ENCODE data around the gene ACBD7. TPM values are rescaled to one million over a fixed set of nuclear protein-coding genes. Genes with fewer than 3 reads are reported as not detected.

Gene ACBD7
- total RNA-seq = 1 to 10 TPM in 1 of 4 donors, under 1 TPM in 1, not detected in 2; 0.70 to 1.1 TPM

DNA sequence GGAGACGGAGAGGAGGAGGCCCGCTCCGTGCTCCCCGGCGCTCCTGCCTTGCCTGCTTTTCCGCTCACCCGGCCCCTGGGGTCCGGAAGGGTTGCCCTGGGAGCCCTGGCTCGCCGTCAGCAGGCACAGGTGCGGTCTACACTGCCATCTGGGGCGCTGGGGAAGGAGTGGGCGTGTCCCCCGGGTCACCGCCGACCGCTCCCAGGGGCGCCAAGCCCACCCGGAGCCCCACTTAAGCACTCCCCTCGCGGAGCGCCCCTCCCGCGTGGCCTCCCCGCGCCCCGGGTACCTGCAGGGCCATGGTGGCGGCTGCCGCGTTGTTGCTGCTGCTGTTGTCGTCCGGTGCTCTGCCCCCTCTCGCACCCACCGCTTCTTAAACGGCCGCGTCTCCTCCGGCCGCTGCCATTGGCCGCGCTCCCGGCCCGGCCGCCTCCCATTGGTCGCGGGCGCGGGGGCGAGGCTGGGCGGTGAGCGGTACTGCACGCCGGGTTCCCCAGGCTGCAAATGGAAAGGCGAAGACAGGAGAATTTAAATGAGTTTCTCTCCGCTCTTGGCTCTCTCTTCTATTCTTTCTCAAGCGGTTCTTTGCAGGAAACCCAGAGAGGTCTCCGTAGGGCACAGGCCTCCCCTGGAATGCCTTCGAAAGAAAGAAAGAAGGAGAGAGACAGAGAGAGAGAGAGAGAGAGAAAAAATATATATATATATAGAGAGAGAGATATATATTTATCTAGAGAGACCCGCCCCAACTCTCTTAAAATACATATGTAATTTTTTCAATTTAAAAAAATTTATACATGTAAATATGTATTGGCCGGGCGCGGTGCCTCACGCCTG is at the start of gene ACBD7:
Gene ACBD7 (minus strand): TSS at position 349 of the 834 bp plus-strand sequence. CDS start 48 bp downstream, at position 301.
- H3K36me3 ChIP-seq = no peaks in the 10 kb centered on the region
- H3K4me1 ChIP-seq = peaks cover 0 to 5% (median 0%) of the 10 kb centered on the region in 4 donors
- peak; percentile 81 to 89 (median 86) for DNase-seq
- no peaks in the 10 kb centered on the region for H3K27me3 ChIP-seq
- H3K9me3 ChIP-seq = no peaks in the 10 kb centered on the region
- TF ChIP-seq, protein P1, sequence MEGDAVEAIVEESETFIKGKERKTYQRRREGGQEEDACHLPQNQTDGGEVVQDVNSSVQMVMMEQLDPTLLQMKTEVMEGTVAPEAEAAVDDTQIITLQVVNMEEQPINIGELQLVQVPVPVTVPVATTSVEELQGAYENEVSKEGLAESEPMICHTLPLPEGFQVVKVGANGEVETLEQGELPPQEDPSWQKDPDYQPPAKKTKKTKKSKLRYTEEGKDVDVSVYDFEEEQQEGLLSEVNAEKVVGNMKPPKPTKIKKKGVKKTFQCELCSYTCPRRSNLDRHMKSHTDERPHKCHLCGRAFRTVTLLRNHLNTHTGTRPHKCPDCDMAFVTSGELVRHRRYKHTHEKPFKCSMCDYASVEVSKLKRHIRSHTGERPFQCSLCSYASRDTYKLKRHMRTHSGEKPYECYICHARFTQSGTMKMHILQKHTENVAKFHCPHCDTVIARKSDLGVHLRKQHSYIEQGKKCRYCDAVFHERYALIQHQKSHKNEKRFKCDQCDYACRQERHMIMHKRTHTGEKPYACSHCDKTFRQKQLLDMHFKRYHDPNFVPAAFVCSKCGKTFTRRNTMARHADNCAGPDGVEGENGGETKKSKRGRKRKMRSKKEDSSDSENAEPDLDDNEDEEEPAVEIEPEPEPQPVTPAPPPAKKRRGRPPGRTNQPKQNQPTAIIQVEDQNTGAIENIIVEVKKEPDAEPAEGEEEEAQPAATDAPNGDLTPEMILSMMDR (IDR thresholded peaks at IDR 0.05) = peak; percentile 18 to 70 (median 59)
- no peak for TF ChIP-seq POLR2A (IDR thresholded peaks at IDR 0.05)
- peak within 1 kb of the TSS in 1 of 4 donors; percentile 50 for H3K27ac ChIP-seq
- peak within 1 kb of the TSS; percentile 38 to 63 (median 61) for H3K4me3 ChIP-seq

DNA sequence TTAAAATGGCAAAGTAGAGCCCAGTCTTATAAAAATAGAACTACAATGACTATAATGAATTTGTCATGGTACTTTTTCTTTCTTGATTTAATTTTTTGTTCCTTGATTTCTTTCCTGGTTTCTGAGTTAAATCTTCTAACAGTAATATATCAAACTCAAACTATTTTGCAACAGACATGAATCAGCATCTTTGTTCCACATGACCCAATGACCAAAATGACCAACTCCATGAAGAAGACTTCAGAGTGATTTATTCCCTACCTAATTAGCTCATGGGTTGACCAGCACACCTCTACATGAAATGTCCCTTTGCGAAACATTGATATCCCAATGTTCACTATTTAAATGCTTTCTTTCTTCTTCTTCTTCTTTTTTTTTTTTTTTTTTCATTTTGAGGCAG is 49.1 kb upstream of the ACBD7 start:
- Histone ChIP-seq H3K4me1 (no peaks in the 10 kb centered on the region), H3K9me3 (no peaks in the 10 kb centered on the region), H3K27me3 (no peaks in the 10 kb centered on the region), H3K4me3 (no peak overlapping the region), H3K27ac (no peak overlapping the region), H3K36me3 (peaks cover 0 to 30% (median 0%) of the 10 kb centered on the region in 3 donors)
- TF ChIP-seq, protein P1 (IDR thresholded peaks at IDR 0.05) = no peak
- no peak for TF ChIP-seq POLR2A (IDR thresholded peaks at IDR 0.05)
- DNase-seq = no peak

DNA sequence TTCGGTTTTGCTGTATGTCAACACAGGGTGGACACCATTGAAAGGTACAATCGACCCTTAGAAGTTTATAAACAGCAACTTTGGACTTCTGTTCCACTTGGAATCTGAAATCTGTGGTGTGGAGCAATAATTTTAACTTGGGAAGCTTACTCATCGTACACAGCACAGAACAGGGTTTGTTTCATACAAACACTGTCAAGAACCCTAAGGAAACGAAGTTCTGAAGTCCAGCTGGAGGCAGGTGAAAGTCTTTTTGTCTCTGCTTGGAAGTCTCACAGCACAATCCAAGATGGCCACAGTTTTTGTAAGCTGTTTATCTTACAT is 48.4 kb upstream of the ACBD7 start:
- H3K4me3 ChIP-seq = no peak overlapping the region
- H3K9me3 ChIP-seq = no peaks in the 10 kb centered on the region
- H3K27me3 ChIP-seq = no peaks in the 10 kb centered on the region
- no peak overlapping the region for H3K27ac ChIP-seq
- TF ChIP-seq, protein P1 (IDR thresholded peaks at IDR 0.05) = no peak
- no peak for TF ChIP-seq POLR2A (IDR thresholded peaks at IDR 0.05)
- H3K4me1 ChIP-seq = no peaks in the 10 kb centered on the region
- DNase-seq = no peak
- H3K36me3 ChIP-seq = peaks cover 0 to 36% (median 0%) of the 10 kb centered on the region in 3 donors

DNA sequence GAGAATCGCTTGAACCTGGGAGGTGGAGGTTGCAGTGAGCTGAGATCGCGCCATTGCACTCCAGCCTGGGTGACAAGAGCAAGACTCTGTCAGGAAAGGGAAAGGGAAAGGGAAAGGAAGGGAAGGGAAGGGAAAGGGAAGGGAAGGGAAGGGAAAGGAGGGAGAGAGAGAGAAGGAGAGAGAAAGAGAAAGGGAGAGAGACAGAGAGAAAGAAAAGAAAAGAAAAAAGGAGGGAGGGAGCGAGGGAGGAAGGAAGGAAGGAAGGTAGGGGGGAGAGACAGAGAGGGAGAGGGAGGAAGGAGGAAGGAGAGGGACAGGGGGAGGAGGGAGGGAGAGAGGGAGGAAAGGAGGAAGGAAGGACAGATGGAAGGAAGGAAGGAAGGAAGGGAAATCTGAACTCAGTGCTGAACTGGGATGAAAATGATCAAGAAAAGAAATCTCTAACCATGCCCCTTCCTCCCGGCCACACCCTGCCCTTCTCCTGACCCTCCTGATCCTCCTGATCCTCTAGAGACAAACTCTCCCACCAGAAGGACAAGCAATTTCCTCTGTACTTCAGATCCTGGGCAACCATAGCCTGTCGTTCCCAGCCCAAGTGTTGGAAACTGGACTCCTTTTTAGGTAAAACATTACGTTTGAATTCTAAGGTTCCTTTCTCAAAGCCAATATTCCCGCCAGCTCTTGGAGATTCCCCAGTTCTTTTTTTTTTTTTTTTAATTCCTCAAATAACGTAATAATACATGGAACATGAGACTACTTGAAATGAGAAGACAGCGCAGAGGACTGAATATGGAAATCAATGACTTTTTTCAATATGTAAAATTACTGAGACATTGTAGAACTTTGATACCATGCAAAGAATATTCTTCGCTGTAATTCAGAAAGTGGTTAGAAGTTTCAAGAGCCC is 47.8 kb upstream of the ACBD7 start:
- Histone ChIP-seq H3K27ac (no peak overlapping the region), H3K27me3 (no peaks in the 10 kb centered on the region), H3K4me3 (no peak overlapping the region), H3K9me3 (no peaks in the 10 kb centered on the region), H3K36me3 (peaks cover 0 to 42% (median 0%) of the 10 kb centered on the region in 3 donors), H3K4me1 (no peaks in the 10 kb centered on the region)
- TF ChIP-seq, protein P1 (IDR thresholded peaks at IDR 0.05) = no peak
- TF ChIP-seq POLR2A (IDR thresholded peaks at IDR 0.05) = no peak
- no peak for DNase-seq

DNA sequence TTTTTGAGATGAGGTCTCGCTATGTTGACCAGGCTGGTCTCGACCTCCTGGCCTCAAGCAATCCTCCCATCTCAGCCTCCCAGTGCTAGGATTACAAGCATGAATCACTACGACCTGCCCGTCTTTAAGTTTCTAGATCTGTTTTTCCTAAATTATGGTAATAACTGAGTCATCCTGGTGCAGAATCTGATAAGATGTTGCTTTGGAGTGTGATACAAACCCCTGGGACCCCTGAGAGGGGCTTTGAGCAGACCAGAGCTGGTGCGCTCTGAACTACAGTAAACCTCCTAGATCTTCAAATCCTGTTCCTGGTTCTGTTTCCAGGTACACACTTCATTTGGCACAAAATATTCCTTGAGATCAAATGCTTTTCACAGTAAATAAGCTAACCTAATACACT is 42.8 kb upstream of the ACBD7 start:
- Histone ChIP-seq H3K27ac (no peak overlapping the region), H3K4me3 (no peak overlapping the region), H3K36me3 (peaks cover 0 to 75% (median 0%) of the 10 kb centered on the region in 3 donors), H3K27me3 (no peaks in the 10 kb centered on the region), H3K9me3 (no peaks in the 10 kb centered on the region), H3K4me1 (no peaks in the 10 kb centered on the region)
- TF ChIP-seq POLR2A (IDR thresholded peaks at IDR 0.05) = no peak
- TF ChIP-seq, protein P1 (IDR thresholded peaks at IDR 0.05) = no peak
- no peak for DNase-seq
